H9 (cell line): ENCODE measurements around the gene FBXL14. TPM values are rescaled to one million over a fixed set of nuclear protein-coding genes. Genes with fewer than 3 reads are reported as not detected.

Source experiments
- DNase-seq: peaks from one replicate; pipeline ENCODE4 v3.0.0-alpha.2; 2017
- H2AFZ ChIP-seq: one replicate; pipeline ENCODE4 v1.6.1; 2013; ENCODE audit warnings: mild to moderate bottlenecking, low read length, control low read depth, moderate library complexity
- H2AK5ac ChIP-seq: 2 replicates; pipeline ENCODE4 v1.6.1; 2013; ENCODE audit warnings: low read length, control low read depth, mixed read lengths; ENCODE audit not compliant: insufficient read length
- H2BK120ac ChIP-seq: one replicate; pipeline ENCODE4 v1.6.1; 2013; ENCODE audit warnings: low read depth, mild to moderate bottlenecking, low read length, control low read depth, inconsistent platforms; ENCODE audit not compliant: poor library complexity, severe bottlenecking
- H2BK12ac ChIP-seq: 2 replicates; pipeline ENCODE4 v1.6.1; 2013; ENCODE audit warnings: low read length, control low read depth, mixed read lengths, low read depth; ENCODE audit not compliant: insufficient read length
- H2BK15ac ChIP-seq: 2 replicates; pipeline ENCODE4 v1.6.1; 2013; ENCODE audit warnings: low read depth, low read length, control low read depth
- H2BK20ac ChIP-seq: one replicate; pipeline ENCODE4 v1.6.1; 2013; ENCODE audit warnings: low read depth, mild to moderate bottlenecking, low read length, control low read depth, inconsistent platforms; ENCODE audit not compliant: poor library complexity, severe bottlenecking
- H2BK5ac ChIP-seq: 2 replicates; pipeline ENCODE4 v1.6.1; 2013; ENCODE audit warnings: low read length, control low read depth, mixed read lengths; ENCODE audit not compliant: insufficient read length
- H3K14ac ChIP-seq: 2 replicates; pipeline ENCODE4 v1.6.1; 2013; ENCODE audit warnings: low read length, control low read depth; ENCODE audit not compliant: insufficient read depth
- H3K18ac ChIP-seq: 2 replicates; pipeline ENCODE4 v1.6.1; 2013; ENCODE audit warnings: low read depth, mild to moderate bottlenecking, mixed read lengths, low read length, control low read depth; ENCODE audit not compliant: insufficient read length
- H3K23ac ChIP-seq: 2 replicates; pipeline ENCODE4 v1.6.1; 2013; ENCODE audit warnings: low read length, control low read depth, mixed read lengths, low read depth; ENCODE audit not compliant: insufficient read length
- H3K23me2 ChIP-seq: 2 replicates; pipeline ENCODE4 v1.6.1; 2013; ENCODE audit warnings: low read depth, mild to moderate bottlenecking, mixed read lengths, low read length, control low read depth; ENCODE audit not compliant: insufficient read length, poor library complexity, severe bottlenecking
- H3K27ac ChIP-seq: 2 replicates; pipeline ENCODE4 v1.5.1; 2013; ENCODE audit warnings: low read length, control low read depth, mixed read lengths, low read depth; ENCODE audit not compliant: insufficient read length
- H3K27me3 ChIP-seq: 2 replicates; pipeline ENCODE4 v1.6.1; 2013; ENCODE audit warnings: low read length, control low read depth, inconsistent platforms; ENCODE audit not compliant: insufficient read depth
- H3K4ac ChIP-seq: 2 replicates; pipeline ENCODE4 v1.6.1; 2013; ENCODE audit warnings: low read depth, mild to moderate bottlenecking, control low read depth, inconsistent platforms, low read length, moderate library complexity
- H3K4me1 ChIP-seq: 2 replicates; pipeline ENCODE4 v1.6.1; 2013; ENCODE audit warnings: low read length, control low read depth, inconsistent platforms; ENCODE audit not compliant: insufficient read depth
- H3K4me2 ChIP-seq: 2 replicates; pipeline ENCODE4 v1.6.1; 2013; ENCODE audit warnings: low read length, control low read depth, mixed read lengths; ENCODE audit not compliant: insufficient read length, insufficient read depth
- H3K56ac ChIP-seq: 2 replicates; pipeline ENCODE4 v1.6.1; 2013; ENCODE audit warnings: low read depth, mild to moderate bottlenecking, mixed read lengths, low read length, control low read depth; ENCODE audit not compliant: insufficient read length
- H3K79me1 ChIP-seq: 2 replicates; pipeline ENCODE4 v1.6.1; 2013; ENCODE audit warnings: low read depth, mild to moderate bottlenecking, moderate library complexity, low read length, control low read depth, inconsistent platforms; ENCODE audit not compliant: insufficient read depth, poor library complexity, severe bottlenecking
- H3K79me2 ChIP-seq: 2 replicates; pipeline ENCODE4 v1.6.1; 2013; ENCODE audit warnings: low read length, control low read depth, inconsistent platforms; ENCODE audit not compliant: insufficient read depth
- H3K9ac ChIP-seq: 2 replicates; pipeline ENCODE4 v1.6.1; 2013; ENCODE audit warnings: low read length, control low read depth, mixed read lengths; ENCODE audit not compliant: insufficient read length; ENCODE audit errors: extremely low read depth
- H3K9me3 ChIP-seq: one replicate; pipeline ENCODE4 v1.6.1; 2013; ENCODE audit warnings: low read depth, low read length, inconsistent platforms; ENCODE audit not compliant: control insufficient read depth
- H3T11ph ChIP-seq: one replicate; pipeline ENCODE4 v1.6.1; 2013; ENCODE audit warnings: mild to moderate bottlenecking, low read length, control low read depth, inconsistent platforms
- H4K20me1 ChIP-seq: one replicate; pipeline ENCODE4 v1.6.1; 2013; ENCODE audit not compliant: control insufficient read depth, insufficient read length, insufficient read depth
- H4K5ac ChIP-seq: 2 replicates; pipeline ENCODE4 v1.6.1; 2013; ENCODE audit warnings: low read depth, mild to moderate bottlenecking, mixed read lengths, low read length, control low read depth; ENCODE audit not compliant: insufficient read length
- H4K8ac ChIP-seq: replicated peaks from 2 replicates; pipeline ENCODE4 v1.6.1; 2013; ENCODE audit warnings: low read length, control low read depth, mixed read lengths, low read depth; ENCODE audit not compliant: insufficient read length
- H4K91ac ChIP-seq: 2 replicates; pipeline ENCODE4 v1.6.1; 2013; ENCODE audit warnings: low read depth, mild to moderate bottlenecking, moderate library complexity, mixed read lengths, low read length, control low read depth; ENCODE audit not compliant: insufficient read length
- H3K27ac Mint-ChIP-seq, 3 experiments: 2 replicates in 2 of 3; 3 replicates in 1 of 3; pipeline ENCODE4 v1.8.0; 2020 to 2021; ENCODE audit warnings: mixed read lengths in 3 of 3, mild to moderate bottlenecking in 1 of 3, moderate library complexity in 1 of 3
- H3K27me3 Mint-ChIP-seq: 2 replicates; pipeline ENCODE4 v1.8.0; 2021; ENCODE audit warnings: low read depth, mild to moderate bottlenecking, moderate library complexity, mixed read lengths
- H3K36me3 Mint-ChIP-seq, 3 experiments: 2 replicates in 2 of 3; 3 replicates in 1 of 3; pipeline ENCODE4 v1.8.0; 2020 to 2021; ENCODE audit warnings: low read depth in 3 of 3, mixed read lengths in 3 of 3; ENCODE audit not compliant: insufficient read depth in 1 of 3
- H3K4me1 Mint-ChIP-seq, 2 experiments: 2 replicates each; pipeline ENCODE4 v1.8.0; 2020; ENCODE audit warnings: mixed read lengths in 2 of 2
- H3K4me3 Mint-ChIP-seq, 2 experiments: 2 replicates in 1 of 2; 3 replicates in 1 of 2; pipeline ENCODE4 v1.8.0; 2020 to 2021; ENCODE audit warnings: mild to moderate bottlenecking in 2 of 2, mixed read lengths in 2 of 2, moderate library complexity in 1 of 2
- H3K9me3 Mint-ChIP-seq, 2 experiments: 2 replicates in 1 of 2; 3 replicates in 1 of 2; pipeline ENCODE4 v1.8.0; 2020; ENCODE audit warnings: mild to moderate bottlenecking in 2 of 2, mixed read lengths in 2 of 2, moderate library complexity in 1 of 2
- WGBS: extraction: QIAGEN DNeasy Blood & Tissue Kit; methylation state at CpG from one replicate; pipeline ENCODE4 v1.1.7; 2013; ENCODE audit warnings: missing lambda C conversion rate, low lambda C conversion rate, mixed read lengths; ENCODE audit not compliant: insufficient read length; ENCODE audit errors: extremely low coverage; 5-methylcytosine and 5-hydroxymethylcytosine counted together
- total RNA-seq: library from RNA; stranded (reverse); gene quantifications from 2 replicates; pipeline ENCODE4 v1.2.1, GENCODE V29; 2021
- TF ChIP-seq, protein P1 (sequence below): fragments of 200-600 bp; sonication (generic); conservative IDR thresholded peaks from 3 replicates; pipeline ENCODE4 v1.8.0; 2021; ENCODE audit warnings: antibody characterized with exemption, mild to moderate bottlenecking

Gene FBXL14
- total RNA-seq, 1 experiment from 2014 or later: 15.6 TPM

DNA sequence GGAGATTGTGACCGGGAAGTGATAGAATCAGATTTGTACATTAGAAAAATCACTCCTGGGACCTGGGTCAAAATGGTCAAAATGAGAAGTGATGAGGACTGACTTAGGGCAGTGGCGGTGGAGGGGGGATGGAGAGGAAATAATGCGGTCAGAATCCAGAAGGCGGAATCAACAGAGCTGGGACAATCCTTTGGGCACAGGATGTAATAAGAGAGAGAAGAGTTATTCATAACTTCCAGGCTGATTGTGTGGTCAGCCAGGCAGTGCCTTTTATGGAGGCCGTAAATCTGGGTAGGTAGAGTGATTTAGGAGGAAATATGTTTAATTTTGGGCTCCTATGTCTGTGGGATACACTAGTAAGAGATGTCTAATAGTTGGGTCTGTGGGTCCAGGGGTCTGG lies 21.6 kb downstream of the FBXL14 start:
- Histone ChIP-seq H2BK120ac (no peak overlapping the region), H3K4me2 (no peak overlapping the region), H3K4me1 (no peaks in the 10 kb centered on the region), H2BK20ac (no peak overlapping the region), H3K14ac (no peak overlapping the region), H4K5ac (no peak overlapping the region), H3T11ph (no peak overlapping the region), H3K23me2 (no peaks in the 10 kb centered on the region), H3K27me3 (no peaks in the 10 kb centered on the region; the same call in 1 of the 2 replicates), H3K18ac (no peak overlapping the region), H2BK15ac (no peak overlapping the region), H3K27ac (no peak overlapping the region), H2BK5ac (no peak overlapping the region), H3K9ac (no peak overlapping the region), H4K91ac (no peak overlapping the region), H4K20me1 (no peaks in the 10 kb centered on the region), H3K9me3 (no peaks in the 10 kb centered on the region), H2AFZ (no peak overlapping the region), H3K23ac (no peak overlapping the region), H3K56ac (no peak overlapping the region), H3K79me2 (no peaks in the 10 kb centered on the region), H3K4ac (no peak overlapping the region), H2AK5ac (no peak overlapping the region), H3K79me1 (no peaks in the 10 kb centered on the region), H4K8ac (no peak overlapping the region), H2BK12ac (no peak overlapping the region)
- Mint-ChIP-seq H3K9me3 (peaks cover 0 to 4% of the 10 kb centered on the region in 2 experiments; a peak in 1 of 5 replicates), H3K36me3 (no peaks in the 10 kb centered on the region), H3K4me1 (peaks cover 3% of the 10 kb centered on the region in 2 experiments; a peak in 3 of 4 replicates), H3K27ac (no peak overlapping the region), H3K27me3 (peaks cover 36% of the 10 kb centered on the region), H3K4me3 (no peak overlapping the region)
- no CpG with 5 or more reads among the region's 5 CpGs for WGBS
- DNase-seq: no peak
- TF ChIP-seq, protein P1, sequence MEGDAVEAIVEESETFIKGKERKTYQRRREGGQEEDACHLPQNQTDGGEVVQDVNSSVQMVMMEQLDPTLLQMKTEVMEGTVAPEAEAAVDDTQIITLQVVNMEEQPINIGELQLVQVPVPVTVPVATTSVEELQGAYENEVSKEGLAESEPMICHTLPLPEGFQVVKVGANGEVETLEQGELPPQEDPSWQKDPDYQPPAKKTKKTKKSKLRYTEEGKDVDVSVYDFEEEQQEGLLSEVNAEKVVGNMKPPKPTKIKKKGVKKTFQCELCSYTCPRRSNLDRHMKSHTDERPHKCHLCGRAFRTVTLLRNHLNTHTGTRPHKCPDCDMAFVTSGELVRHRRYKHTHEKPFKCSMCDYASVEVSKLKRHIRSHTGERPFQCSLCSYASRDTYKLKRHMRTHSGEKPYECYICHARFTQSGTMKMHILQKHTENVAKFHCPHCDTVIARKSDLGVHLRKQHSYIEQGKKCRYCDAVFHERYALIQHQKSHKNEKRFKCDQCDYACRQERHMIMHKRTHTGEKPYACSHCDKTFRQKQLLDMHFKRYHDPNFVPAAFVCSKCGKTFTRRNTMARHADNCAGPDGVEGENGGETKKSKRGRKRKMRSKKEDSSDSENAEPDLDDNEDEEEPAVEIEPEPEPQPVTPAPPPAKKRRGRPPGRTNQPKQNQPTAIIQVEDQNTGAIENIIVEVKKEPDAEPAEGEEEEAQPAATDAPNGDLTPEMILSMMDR: no peak
